ENCODE results near the gene SPATA9. TPM values are rescaled to one million over a fixed set of nuclear protein-coding genes. Genes with fewer than 3 reads are reported as not detected.
A peak's percentile ranks its signal among the peaks of the same experiment; 100 is the strongest.

Gene SPATA9
- total RNA-seq = 1 to 10 TPM in 1 of 4 donors, under 1 TPM in 1, not detected in 2; 0.82 to 1.5 TPM

DNA sequence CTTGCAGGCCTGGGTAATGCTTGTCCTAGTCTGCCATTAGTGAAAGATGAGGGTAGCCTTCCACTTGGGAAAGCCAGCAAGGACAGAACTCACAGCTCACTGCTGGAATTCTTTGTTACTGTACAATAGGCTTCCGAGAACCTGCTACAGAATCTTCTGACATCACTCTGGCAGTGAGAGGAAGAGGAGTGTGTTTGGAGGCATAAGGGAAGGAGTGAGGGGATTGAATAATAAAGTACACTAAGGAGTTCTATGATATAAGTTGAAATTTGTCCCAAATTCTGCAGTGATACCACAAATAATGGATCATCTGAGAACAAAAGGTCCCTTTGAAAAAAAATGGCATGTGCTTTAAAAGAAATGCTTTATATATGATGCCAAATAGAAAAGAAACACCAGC is at the start of gene SPATA9:
Gene SPATA9 (minus strand): TSS at position 101 of the 400 bp plus-strand sequence. CDS start 137 bp downstream, outside the sequence.
- no peaks in the 10 kb centered on the region for H3K36me3 ChIP-seq
- no peaks in the 10 kb centered on the region for H3K4me1 ChIP-seq
- no peak within 1 kb of the TSS for H3K27ac ChIP-seq
- WGBS, 2 donors (ENCODE audit: low coverage in 1 of 2) = 83 to 100% methylated on average over 1 of the region's 1 CpG
- in situ Hi-C loops (cut with MboI; ENCODE audit: low pct_ligation_motif_present in 1 of 4, low pct_unique_long_range_greater_than_20kb in 1 of 4, low sequenced_read_pairs in 3 of 4) = no loop called here
- no peak within 1 kb of the TSS for H3K4me3 ChIP-seq
- intact Hi-C loops (cut with DNase I; ENCODE audit: low total_unique reads) = no loop called here
- H3K27me3 ChIP-seq = no peaks in the 10 kb centered on the region
- no peak for DNase-seq
- TF ChIP-seq EP300 (IDR thresholded peaks at IDR 0.05; ENCODE audit: low read depth) = no peak
- TF ChIP-seq, protein P1, sequence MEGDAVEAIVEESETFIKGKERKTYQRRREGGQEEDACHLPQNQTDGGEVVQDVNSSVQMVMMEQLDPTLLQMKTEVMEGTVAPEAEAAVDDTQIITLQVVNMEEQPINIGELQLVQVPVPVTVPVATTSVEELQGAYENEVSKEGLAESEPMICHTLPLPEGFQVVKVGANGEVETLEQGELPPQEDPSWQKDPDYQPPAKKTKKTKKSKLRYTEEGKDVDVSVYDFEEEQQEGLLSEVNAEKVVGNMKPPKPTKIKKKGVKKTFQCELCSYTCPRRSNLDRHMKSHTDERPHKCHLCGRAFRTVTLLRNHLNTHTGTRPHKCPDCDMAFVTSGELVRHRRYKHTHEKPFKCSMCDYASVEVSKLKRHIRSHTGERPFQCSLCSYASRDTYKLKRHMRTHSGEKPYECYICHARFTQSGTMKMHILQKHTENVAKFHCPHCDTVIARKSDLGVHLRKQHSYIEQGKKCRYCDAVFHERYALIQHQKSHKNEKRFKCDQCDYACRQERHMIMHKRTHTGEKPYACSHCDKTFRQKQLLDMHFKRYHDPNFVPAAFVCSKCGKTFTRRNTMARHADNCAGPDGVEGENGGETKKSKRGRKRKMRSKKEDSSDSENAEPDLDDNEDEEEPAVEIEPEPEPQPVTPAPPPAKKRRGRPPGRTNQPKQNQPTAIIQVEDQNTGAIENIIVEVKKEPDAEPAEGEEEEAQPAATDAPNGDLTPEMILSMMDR (IDR thresholded peaks at IDR 0.05) = no peak
- no peaks in the 10 kb centered on the region for H3K9me3 ChIP-seq

DNA sequence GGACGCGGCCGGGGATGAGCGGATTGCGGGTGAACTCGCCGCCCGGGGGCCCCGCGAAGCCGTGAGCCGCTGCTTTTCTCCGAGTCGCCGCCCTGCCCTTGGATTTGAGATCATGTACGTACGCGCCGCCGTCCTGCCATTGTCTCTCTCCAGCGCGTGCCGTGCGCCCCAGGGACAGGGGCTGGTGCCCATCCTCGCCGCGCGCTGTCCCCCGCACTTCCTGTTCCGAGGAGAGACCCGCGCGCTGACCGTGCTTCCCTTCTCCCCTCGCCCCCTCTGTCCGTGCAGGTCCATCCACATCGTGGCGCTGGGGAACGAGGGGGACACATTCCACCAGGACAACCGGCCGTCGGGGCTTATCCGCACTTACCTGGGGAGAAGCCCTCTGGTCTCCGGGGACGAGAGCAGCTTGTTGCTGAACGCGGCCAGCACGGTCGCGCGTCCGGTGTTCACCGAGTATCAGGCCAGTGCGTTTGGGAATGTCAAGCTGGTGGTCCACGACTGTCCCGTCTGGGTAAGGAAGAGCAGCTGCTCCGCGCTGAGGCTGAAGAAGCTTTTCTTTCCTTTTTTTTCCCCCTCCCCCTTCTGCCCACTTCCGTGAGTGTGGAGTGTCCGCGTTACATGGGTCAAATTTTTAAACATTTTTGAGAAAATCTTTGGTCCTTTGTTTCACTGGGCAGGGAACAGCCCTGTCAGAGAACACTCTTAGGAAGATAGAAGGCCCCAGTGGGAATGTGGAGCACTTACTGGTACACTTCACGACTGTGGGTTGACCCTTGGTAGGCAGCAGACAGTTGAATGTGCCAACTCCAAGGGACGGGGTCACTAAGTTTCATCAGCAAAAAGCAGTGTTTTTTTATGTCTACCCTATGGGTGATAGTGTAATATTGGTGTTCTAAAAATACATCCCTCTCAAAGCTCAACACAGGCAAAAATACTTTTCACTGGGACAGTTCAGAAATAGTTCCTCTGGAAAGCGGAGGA is 49.1 kb upstream of the SPATA9 start:
- peak; percentile 56 for DNase-seq
- WGBS, 2 donors (ENCODE audit: low coverage in 1 of 2) = 2 to 6% methylated on average over 3 to 46 of the region's 64 CpGs
- Histone ChIP-seq H3K9me3 (no peaks in the 10 kb centered on the region), H3K4me1 (peaks cover 4 to 79% (median 48%) of the 10 kb centered on the region in 4 donors), H3K36me3 (no peaks in the 10 kb centered on the region), H3K27ac (peak overlapping the region; percentile 93 to 95 (median 94)), H3K4me3 (peak overlapping the region; percentile 79 to 95 (median 84)), H3K27me3 (no peaks in the 10 kb centered on the region)
- in situ Hi-C loops (cut with MboI; ENCODE audit: low pct_ligation_motif_present in 1 of 4, low pct_unique_long_range_greater_than_20kb in 1 of 4, low sequenced_read_pairs in 3 of 4) = no loop called here
- intact Hi-C loops (cut with DNase I; ENCODE audit: low total_unique reads) = loop anchor here (10.0 kb wide), 1 partner anchor 67 kb away; no protein-coding TSS in a partner anchor
- TF ChIP-seq POLR2AphosphoS5 (IDR thresholded peaks at IDR 0.05) (peak in 2 of 3 donors; percentile 10 to 13), POLR2A (IDR thresholded peaks at IDR 0.05) (no peak)

- Histone ChIP-seq H3K27ac (peak within 1 kb of the TSS; percentile 93 to 95 (median 94)), H3K4me1 (peaks cover 4 to 81% (median 44%) of the 10 kb centered on the region in 4 donors), H3K36me3 (no peaks in the 10 kb centered on the region), H3K4me3 (peak within 1 kb of the TSS; percentile 79 to 95 (median 84)), H3K9me3 (no peaks in the 10 kb centered on the region), H3K27me3 (no peaks in the 10 kb centered on the region)
- peak; percentile 89 for DNase-seq
- TF ChIP-seq EP300 (IDR thresholded peaks at IDR 0.05; ENCODE audit: low read depth) (no peak), POLR2A (IDR thresholded peaks at IDR 0.05) (peak; percentile 74), POLR2AphosphoS5 (IDR thresholded peaks at IDR 0.05) (peak; percentile 72 to 89 (median 85))
- TF ChIP-seq, protein P1 (IDR thresholded peaks at IDR 0.05) = peak in 1 of 5 experiments; percentile 9
- intact Hi-C loops (cut with DNase I; ENCODE audit: low total_unique reads) = loop anchor here (10.0 kb wide), 1 partner anchor 66 kb away; no protein-coding TSS in a partner anchor
- WGBS, 2 donors (ENCODE audit: low coverage in 1 of 2) = 2 to 5% methylated on average over 5 to 34 of the region's 78 CpGs
- in situ Hi-C loops (cut with MboI; ENCODE audit: low pct_ligation_motif_present in 1 of 4, low pct_unique_long_range_greater_than_20kb in 1 of 4, low sequenced_read_pairs in 3 of 4) = no loop called here
These were observed 48.2 kb upstream of the SPATA9 start, which contains the start of gene RHOBTB3 for GRCh38 chr5:95730730-95731570. Gene RHOBTB3 (plus strand): TSS chr5:95731336. CDS start chr5:95731683, 347 bp downstream.

- WGBS, 2 donors (ENCODE audit: low coverage in 1 of 2) = 19 to 20% methylated on average over 11 of the region's 11 CpGs
- in situ Hi-C loops (cut with MboI; ENCODE audit: low pct_ligation_motif_present in 1 of 4, low pct_unique_long_range_greater_than_20kb in 1 of 4, low sequenced_read_pairs in 3 of 4) = no loop called here
- peaks cover 4 to 81% (median 37%) of the 10 kb centered on the region in 4 donors for H3K4me1 ChIP-seq
These were observed 47.4 kb upstream of the SPATA9 start for GRCh38 chr5:95730011-95730700.

More at GRCh38 chr5:95730011-95730700, 47.4 kb upstream of the SPATA9 start:
- no peak for DNase-seq
- Histone ChIP-seq H3K9me3 (no peaks in the 10 kb centered on the region), H3K36me3 (no peaks in the 10 kb centered on the region), H3K4me3 (peak overlapping the region in 3 of 4 donors; percentile 79 to 95 (median 86)), H3K27me3 (no peaks in the 10 kb centered on the region), H3K27ac (peak overlapping the region; percentile 93 to 95 (median 94))
- intact Hi-C loops (cut with DNase I; ENCODE audit: low total_unique reads) = loop anchor here (10.0 kb wide), 1 partner anchor 65 kb away; no protein-coding TSS in a partner anchor
- TF ChIP-seq EP300 (IDR thresholded peaks at IDR 0.05; ENCODE audit: low read depth) (no peak), POLR2AphosphoS5 (IDR thresholded peaks at IDR 0.05) (no peak)
- TF ChIP-seq, protein P1 (IDR thresholded peaks at IDR 0.05) = no peak
